ENCODE results near the gene TMEM214. TPM values are rescaled to one million over a fixed set of nuclear protein-coding genes. Genes with fewer than 3 reads are reported as not detected.
A peak's percentile ranks its signal among the peaks of the same experiment; 100 is the strongest.

The TMEM214 gene
- total and polyA plus RNA-seq, 2 of the 8 experiments (the other 6 are each of a cell fraction or from before 2014, with no cell fraction given) = 49.7 to 71.0 TPM

DNA sequence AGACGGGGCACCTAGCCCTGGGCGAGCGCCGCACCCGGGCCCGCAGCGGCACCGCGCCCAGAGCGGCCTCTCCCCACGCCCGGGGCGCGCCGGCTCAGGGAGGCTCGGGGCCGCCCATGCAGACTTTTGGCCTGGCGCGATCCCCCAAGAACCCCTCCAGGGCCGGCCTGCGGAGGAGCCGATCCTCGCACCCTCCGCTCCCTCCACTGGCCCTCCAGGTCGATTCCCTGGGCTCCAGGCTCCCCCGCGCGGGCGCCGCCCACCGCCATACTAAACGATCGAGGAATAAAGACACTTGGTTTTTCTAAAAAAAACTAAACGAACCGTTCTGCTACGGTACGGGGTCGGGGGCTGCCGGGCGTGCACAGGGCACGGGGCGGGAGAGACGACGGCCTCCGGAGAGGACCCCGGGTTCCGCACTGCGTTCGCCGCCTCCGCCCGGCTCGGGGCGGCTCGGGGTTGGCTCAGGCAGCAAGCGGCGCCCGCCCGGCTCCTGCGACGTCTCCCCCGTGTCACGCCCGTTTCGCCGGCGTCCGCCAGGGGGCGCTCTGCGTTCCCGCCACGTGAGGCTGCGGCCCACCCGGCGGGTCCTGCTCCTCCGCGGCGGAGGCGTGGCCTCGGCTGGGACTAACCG lies 53.4 kb downstream of the TMEM214 start:
- Histone ChIP-seq H4K20me1 (replicated peaks in 1 of 2; ENCODE audit: control insufficient read depth in 1 of 2, insufficient read depth in 2 of 2, low read length in 2 of 2) (peaks cover 0 to 1% of the 10 kb centered on the region in 2 experiments), H3K27me3 (replicated peaks in 1 of 4; ENCODE audit: control insufficient read depth in 3 of 4, extremely low read depth in 1 of 4, insufficient read depth in 3 of 4, low read length in 3 of 4) (peaks cover 0 to 9% (median 4%) of the 10 kb centered on the region in 4 experiments; a peak in 2 of 7 replicates), H3K23me2 (ENCODE audit: low read depth, low read length) (peaks cover 13% of the 10 kb centered on the region; the same call in 1 of the 2 replicates), H3K56ac (replicated peaks; ENCODE audit: insufficient read length, low read depth, low read length) (peak overlapping the region; percentile 13), H3K4me3 (ENCODE audit: extremely low read depth in 1 of 4, insufficient read depth in 2 of 4, low read depth in 3 of 4, low read length in 4 of 4) (peak overlapping the region; percentile 44 to 75 (median 61)), H4K5ac (ENCODE audit: insufficient read length, low read depth, low read length) (no peak overlapping the region), H3K79me1 (ENCODE audit: low read depth, low read length) (no peaks in the 10 kb centered on the region), H3K4ac (replicated peaks; ENCODE audit: insufficient read length, low read depth, low read length) (no peak overlapping the region), H4K8ac (ENCODE audit: extremely low read depth, insufficient read depth, low read length) (peak overlapping the region; percentile 85), H3K23ac (ENCODE audit: insufficient read length) (no peak overlapping the region), H2BK5ac (ENCODE audit: low read depth, low read length) (no peak overlapping the region), H2AK5ac (ENCODE audit: low read depth, low read length) (no peak overlapping the region), H2BK20ac (ENCODE audit: low read length) (no peak overlapping the region), H3K36me3 (ENCODE audit: control insufficient read depth in 2 of 4, insufficient read depth in 4 of 4, low read length in 3 of 4) (no peaks in the 10 kb centered on the region), H3K4me1 (replicated peaks in 1 of 4; ENCODE audit: control insufficient read depth in 3 of 4, insufficient read depth in 4 of 4, low read length in 3 of 4) (peaks cover 4 to 23% (median 6%) of the 10 kb centered on the region in 4 experiments; a peak in 6 of 7 replicates), H3K9ac (replicated peaks in 1 of 4; ENCODE audit: extremely low read depth in 1 of 4, low read depth in 3 of 4, low read length in 3 of 4) (peak overlapping the region; percentile 10 to 38 (median 25); a peak in 5 of 7 replicates), H2BK12ac (ENCODE audit: low read depth, low read length) (no peak overlapping the region), H3K27ac (ENCODE audit: low read depth, low read length) (no peak overlapping the region), H4K91ac (replicated peaks; ENCODE audit: insufficient read length, low read length) (no peak overlapping the region), H3K18ac (ENCODE audit: extremely low read depth, low read length) (peak overlapping the region; percentile 87), H2BK15ac (ENCODE audit: low read length) (no peak overlapping the region), H3K9me3 (ENCODE audit: insufficient read depth in 2 of 2, low read depth in 1 of 2, low read length in 1 of 2) (no peaks in the 10 kb centered on the region), H3K79me2 (ENCODE audit: control insufficient read depth in 1 of 2, insufficient read depth in 2 of 2, low read length in 2 of 2) (no peaks in the 10 kb centered on the region), H2AFZ (ENCODE audit: low read length) (peak overlapping the region; percentile 25; the same call in 1 of the 2 replicates), H2BK120ac (replicated peaks; ENCODE audit: low read depth, low read length) (no peak overlapping the region), H3K14ac (ENCODE audit: insufficient read length) (no peak overlapping the region), H3K4me2 (ENCODE audit: insufficient read depth in 1 of 2, low read depth in 2 of 2, low read length in 2 of 2) (peak overlapping the region; percentile 70 to 84)
- DNase-seq (ENCODE audit: low read depth in 1 of 2, low spot score in 2 of 2) (peak; percentile 79 to 99), FAIRE-seq (no peak)
- ChIA-PET CTCF (ENCODE audit: partially characterized antibody) (interaction anchor here (0.8 to 16.5 kb wide), 17 partner anchors 8 to 207 kb away, joined by 3 to 160 read pairs (median 5); partner anchors contain the start of genes AGBL5, PREB and SLC5A6), POLR2A (ENCODE audit: partially characterized antibody) (interaction anchor here (0.6 to 5.9 kb wide), 8 partner anchors 11 to 126 kb away, joined by 3 to 63 read pairs (median 6); partner anchors contain the start of genes AGBL5, ATRAID, OST4 and SLC5A6)
- WGBS, 2 experiments (ENCODE audit: extremely low coverage in 1 of 2, insufficient coverage in 1 of 2, insufficient read length in 1 of 2, insufficient replicate concordance in 2 of 2, low coverage in 1 of 2, low lambda C conversion rate in 2 of 2, missing lambda C conversion rate in 1 of 2) = 1% methylated on average over 42 of the region's 81 CpGs; no CpG with 5 or more reads in 1 of the 2 experiments
- TF ChIP-seq HDAC2 (IDR thresholded peaks at IDR 0.05; ENCODE audit: borderline replicate concordance in 1 of 2, low read depth in 2 of 2, low read length in 2 of 2) (peak; percentile 65 to 97; a peak in 3 of 4 replicates), RBBP5 (IDR thresholded peaks at IDR 0.05; ENCODE audit: borderline replicate concordance, low read depth, low read length) (peak; percentile 59; the same call in 1 of the 2 replicates), KDM4A (IDR thresholded peaks at IDR 0.05; ENCODE audit: low read depth, low read length, severe bottlenecking) (peak; percentile 68), TAF1 (IDR thresholded peaks at IDR 0.05; ENCODE audit: low read depth, low read length) (peak; percentile 43; the same call in 1 of the 2 replicates), RNF2 (IDR thresholded peaks at IDR 0.05; ENCODE audit: borderline replicate concordance, low read depth, low read length, missing control alignments, poor library complexity, severe bottlenecking) (no peak), POU5F1 (IDR thresholded peaks at IDR 0.05; ENCODE audit: low read depth, low read length) (no peak), EGR1 (IDR thresholded peaks at IDR 0.05; ENCODE audit: borderline replicate concordance, low read depth, low read length) (no peak), SIX5 (IDR thresholded peaks at IDR 0.05; ENCODE audit: low read depth, low read length) (no peak; the same call in 1 of the 2 replicates), CTBP2 (IDR thresholded peaks at IDR 0.05; ENCODE audit: borderline replicate concordance, insufficient read depth, insufficient read length, low read length) (peak; percentile 84)
- TF ChIP-seq, protein P1, sequence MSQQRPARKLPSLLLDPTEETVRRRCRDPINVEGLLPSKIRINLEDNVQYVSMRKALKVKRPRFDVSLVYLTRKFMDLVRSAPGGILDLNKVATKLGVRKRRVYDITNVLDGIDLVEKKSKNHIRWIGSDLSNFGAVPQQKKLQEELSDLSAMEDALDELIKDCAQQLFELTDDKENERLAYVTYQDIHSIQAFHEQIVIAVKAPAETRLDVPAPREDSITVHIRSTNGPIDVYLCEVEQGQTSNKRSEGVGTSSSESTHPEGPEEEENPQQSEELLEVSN (IDR thresholded peaks at IDR 0.05) = peak; percentile 75

Data from H1 (cell line).